HCT116 (cell line): ENCODE measurements around the gene CHP2. TPM values are rescaled to one million over a fixed set of nuclear protein-coding genes. Genes with fewer than 3 reads are reported as not detected.

Experiments
- ATAC-seq: fragments of 200-7000 bp; cut with Tn5 transposase; 2 replicates; pipeline ENCODE4 v1.9.1; 2020; ENCODE audit warnings: mild to moderate bottlenecking, moderate library complexity
- BruUV-seq: library from RNA; stranded (reverse); fragments of 400-500 nt; replicated peaks from 2 replicates; lab custom pipeline; 2021; lab: Mats Ljungman, UMichigan
- CTCF ChIA-PET: fragments of 300-600 bp; sonication (Branson Sonifier 250); formaldehyde crosslinking; loops from one replicate; lab custom pipeline; 2021; ENCODE audit warnings: antibody characterized with exemption; lab: Charles Lee
- POLR2A ChIA-PET: fragments of 300-600, 350-600 bp; sonication (Branson Sonifier 250); formaldehyde crosslinking; loops from one replicate; lab custom pipeline; 2021; ENCODE audit warnings: antibody characterized with exemption; lab: Charles Lee
- RAD21 ChIA-PET, 2 experiments: fragments of 300-600 bp; sonication (Branson Sonifier 250); formaldehyde crosslinking; loops; one replicate each; lab custom pipeline; 2023; ENCODE audit warnings: low total read pairs in 2 of 2; ENCODE audit not compliant: uncharacterized antibody in 2 of 2, unreplicated experiment in 2 of 2, low non-redundant PET in 1 of 2; lab: Charles Lee
- DNase-seq: peaks from one replicate; pipeline ENCODE4 v3.0.0-alpha.2; 2010; ENCODE audit warnings: low read depth, low spot score
- H2AFZ ChIP-seq: fragments of 200-600 bp; shearing (Covaris generic), sonication (generic); 2 replicates; pipeline ENCODE4 v1.6.1; 2017; ENCODE audit warnings: low read depth, mixed run types, mixed read lengths, antibody characterized with exemption, low read length; ENCODE audit not compliant: poor library complexity, severe bottlenecking
- H3K27ac ChIP-seq: 2 replicates; pipeline ENCODE4 v1.5.1; 2012; ENCODE audit warnings: low read depth, low read length
- H3K27me3 ChIP-seq: fragments of 200-600 bp; sonication (generic); 2 replicates; pipeline ENCODE4 v1.6.1; 2016; ENCODE audit warnings: mixed run types, low read length, mixed read lengths; ENCODE audit not compliant: insufficient read depth
- H3K36me3 ChIP-seq, 2 experiments: fragments of 200-500 bp in 1 of 2; fragments of 200-600 bp in 1 of 2; sonication (Bioruptor generic) in 1 of 2; sonication (generic) in 1 of 2; 2 replicates each; pipeline versions ENCODE4 v1.5.1 to v1.6.1; 2014 to 2016; ENCODE audit warnings: low read length in 2 of 2, inconsistent platforms in 1 of 2, mixed read lengths in 1 of 2, mixed run types in 1 of 2; ENCODE audit not compliant: insufficient read depth in 2 of 2, control insufficient read depth in 1 of 2
- H3K4me1 ChIP-seq, 2 experiments: fragments of 200-600 bp in 1 of 2; sonication (generic) in 1 of 2; 2 replicates each; pipeline versions ENCODE4 v1.5.1 to v1.6.1; 2012 to 2017; ENCODE audit warnings: low read length in 2 of 2, inconsistent platforms in 1 of 2, mild to moderate bottlenecking in 1 of 2, mixed read lengths in 1 of 2, mixed run types in 1 of 2, moderate library complexity in 1 of 2; ENCODE audit not compliant: insufficient read depth in 2 of 2, control insufficient read depth in 1 of 2
- H3K4me2 ChIP-seq: fragments of 200-600 bp; sonication (generic); 2 replicates; pipeline ENCODE4 v1.6.1; 2017; ENCODE audit warnings: mixed run types, low read length, mixed read lengths
- H3K4me3 ChIP-seq, 2 experiments: fragments of 200-600 bp in 1 of 2; sonication (generic) in 1 of 2; replicated peaks in 1 of 2; 2 replicates each; pipeline ENCODE4 v1.5.1; 2011 to 2016; ENCODE audit warnings: low read length in 2 of 2, control low read depth in 1 of 2, low read depth in 1 of 2, mild to moderate bottlenecking in 1 of 2, mixed read lengths in 1 of 2, mixed run types in 1 of 2
- H3K79me2 ChIP-seq: fragments of 200-600 bp; sonication (generic); 2 replicates; pipeline ENCODE4 v1.6.1; 2017; ENCODE audit warnings: mild to moderate bottlenecking, mixed run types, low read length, moderate library complexity, mixed read lengths; ENCODE audit not compliant: insufficient read depth
- H3K9ac ChIP-seq: fragments of 200-600 bp; sonication (generic); 2 replicates; pipeline ENCODE4 v1.6.1; 2016; ENCODE audit warnings: low read length, mixed read lengths
- H3K9me2 ChIP-seq: fragments of 200-600 bp; sonication (generic), shearing (Covaris generic); 2 replicates; pipeline ENCODE4 v1.6.1; 2017; ENCODE audit warnings: mixed run types, mild to moderate bottlenecking, moderate library complexity; ENCODE audit not compliant: insufficient read depth
- H3K9me3 ChIP-seq, 2 experiments: fragments of 200-500 bp in 1 of 2; fragments of 200-600 bp in 1 of 2; sonication (Bioruptor generic) in 1 of 2; sonication (generic) in 1 of 2; 2 replicates each; pipeline ENCODE4 v1.6.1; 2014 to 2017; ENCODE audit warnings: low read length in 2 of 2, mixed read lengths in 2 of 2, inconsistent platforms in 1 of 2, low read depth in 1 of 2, mild to moderate bottlenecking in 1 of 2, mixed run types in 1 of 2, moderate library complexity in 1 of 2; ENCODE audit not compliant: control insufficient read depth in 1 of 2, insufficient read depth in 1 of 2
- H4K20me1 ChIP-seq: fragments of 200-600 bp; sonication (generic), shearing (Covaris generic); 2 replicates; pipeline ENCODE4 v1.6.1; 2017; ENCODE audit warnings: mixed run types, mild to moderate bottlenecking, moderate library complexity; ENCODE audit not compliant: insufficient read depth
- CEBPB ChIP-seq: IDR thresholded peaks from 2 replicates; pipeline ENCODE4 v1.6.1; 2012; ENCODE audit warnings: low read depth
- ELF1 ChIP-seq: IDR thresholded peaks from 2 replicates; pipeline ENCODE4 v1.6.1; 2012; ENCODE audit warnings: low read depth, borderline replicate concordance
- EZH2 ChIP-seq: fragments of 200-600 bp; sonication (generic); IDR thresholded peaks from 2 replicates; pipeline ENCODE4 v1.6.1; 2017; ENCODE audit warnings: antibody characterized with exemption, mixed run types
- POLR2AphosphoS5 ChIP-seq: IDR thresholded peaks from 2 replicates; pipeline ENCODE4 v1.6.1; 2011; ENCODE audit warnings: mild to moderate bottlenecking, low read depth, low read length, moderate library complexity
- SIN3A ChIP-seq: IDR thresholded peaks from 2 replicates; pipeline ENCODE4 v1.6.1; 2012; ENCODE audit warnings: low read depth
- ZNF274 ChIP-seq: fragments of 200-500 bp; sonication (Bioruptor generic); IDR thresholded peaks from 2 replicates; pipeline ENCODE4 v1.6.1; 2014; ENCODE audit warnings: mild to moderate bottlenecking, low read depth, low read length, inconsistent platforms
- intact Hi-C: fragments of 100-400 bp; cut with micrococcal nuclease; formaldehyde crosslinking; loops from 2 replicates; pipeline ENCODE4 v1.10.0; 2022
- total RNA-seq: library from RNA; stranded (reverse); gene quantifications from one replicate; pipeline ENCODE4 v1.2.1, GENCODE V29; 2021; ENCODE audit not compliant: unreplicated experiment
- TF ChIP-seq, protein P1 (sequence below): IDR thresholded peaks from 2 replicates; pipeline ENCODE4 v1.6.1; 2012; ENCODE audit warnings: low read depth
- TF ChIP-seq, protein P2 (sequence below), 3 experiments: fragments of 200-600 bp in 1 of 3; sonication (generic) in 1 of 3; IDR thresholded peaks in 2 of 3; conservative IDR thresholded peaks in 1 of 3; 2 replicates each; pipeline ENCODE4 v1.5.1; 2012 to 2017; ENCODE audit warnings: low read depth in 2 of 3, low read length in 2 of 3, antibody characterized with exemption in 1 of 3, borderline replicate concordance in 1 of 3, control low read depth in 1 of 3, mild to moderate bottlenecking in 1 of 3, mixed read lengths in 1 of 3, mixed run types in 1 of 3, moderate library complexity in 1 of 3; ENCODE audit not compliant: insufficient read depth in 1 of 3

Gene CHP2
- total RNA-seq, 1 experiment from 2014 or later = not detected

DNA sequence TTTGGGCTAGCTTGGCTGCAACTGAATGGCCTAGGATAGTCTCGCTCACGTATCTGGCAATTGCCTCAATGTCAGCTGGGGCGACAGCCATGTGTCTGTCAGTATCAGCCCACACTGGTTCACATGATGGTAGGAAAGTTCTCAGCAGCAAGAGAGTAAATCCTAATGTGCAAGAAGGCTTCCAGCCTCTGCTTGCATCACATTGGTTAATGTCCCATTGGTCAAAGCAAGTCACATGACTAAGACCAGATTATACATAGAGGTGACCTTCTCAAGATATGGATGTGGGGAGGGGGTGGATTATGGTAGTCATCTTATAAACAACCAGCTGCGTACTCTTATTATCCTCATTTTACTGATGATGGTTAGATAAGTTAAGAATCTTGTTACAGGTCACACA is 31.0 kb downstream of the CHP2 start:
- ATAC-seq = no peak
- Histone ChIP-seq H3K9me3 (no peaks in the 10 kb centered on the region), H3K9me2 (no peaks in the 10 kb centered on the region), H3K4me2 (no peak overlapping the region), H3K4me3 (no peak overlapping the region), H3K79me2 (no peaks in the 10 kb centered on the region), H4K20me1 (no peaks in the 10 kb centered on the region), H3K27me3 (peaks cover 15% of the 10 kb centered on the region; the same call in 1 of the 2 replicates), H3K9ac (no peak overlapping the region), H3K4me1 (no peaks in the 10 kb centered on the region)
- no peak for DNase-seq
- POLR2A ChIA-PET = no interaction called here
- intact Hi-C loops = no loop called here
- TF ChIP-seq EZH2 (no peak), POLR2AphosphoS5 (no peak), ZNF274 (no peak), SIN3A (no peak), ELF1 (no peak), CEBPB (no peak)
- TF ChIP-seq, protein P1, sequence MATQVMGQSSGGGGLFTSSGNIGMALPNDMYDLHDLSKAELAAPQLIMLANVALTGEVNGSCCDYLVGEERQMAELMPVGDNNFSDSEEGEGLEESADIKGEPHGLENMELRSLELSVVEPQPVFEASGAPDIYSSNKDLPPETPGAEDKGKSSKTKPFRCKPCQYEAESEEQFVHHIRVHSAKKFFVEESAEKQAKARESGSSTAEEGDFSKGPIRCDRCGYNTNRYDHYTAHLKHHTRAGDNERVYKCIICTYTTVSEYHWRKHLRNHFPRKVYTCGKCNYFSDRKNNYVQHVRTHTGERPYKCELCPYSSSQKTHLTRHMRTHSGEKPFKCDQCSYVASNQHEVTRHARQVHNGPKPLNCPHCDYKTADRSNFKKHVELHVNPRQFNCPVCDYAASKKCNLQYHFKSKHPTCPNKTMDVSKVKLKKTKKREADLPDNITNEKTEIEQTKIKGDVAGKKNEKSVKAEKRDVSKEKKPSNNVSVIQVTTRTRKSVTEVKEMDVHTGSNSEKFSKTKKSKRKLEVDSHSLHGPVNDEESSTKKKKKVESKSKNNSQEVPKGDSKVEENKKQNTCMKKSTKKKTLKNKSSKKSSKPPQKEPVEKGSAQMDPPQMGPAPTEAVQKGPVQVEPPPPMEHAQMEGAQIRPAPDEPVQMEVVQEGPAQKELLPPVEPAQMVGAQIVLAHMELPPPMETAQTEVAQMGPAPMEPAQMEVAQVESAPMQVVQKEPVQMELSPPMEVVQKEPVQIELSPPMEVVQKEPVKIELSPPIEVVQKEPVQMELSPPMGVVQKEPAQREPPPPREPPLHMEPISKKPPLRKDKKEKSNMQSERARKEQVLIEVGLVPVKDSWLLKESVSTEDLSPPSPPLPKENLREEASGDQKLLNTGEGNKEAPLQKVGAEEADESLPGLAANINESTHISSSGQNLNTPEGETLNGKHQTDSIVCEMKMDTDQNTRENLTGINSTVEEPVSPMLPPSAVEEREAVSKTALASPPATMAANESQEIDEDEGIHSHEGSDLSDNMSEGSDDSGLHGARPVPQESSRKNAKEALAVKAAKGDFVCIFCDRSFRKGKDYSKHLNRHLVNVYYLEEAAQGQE = no peak
- TF ChIP-seq, protein P2, sequence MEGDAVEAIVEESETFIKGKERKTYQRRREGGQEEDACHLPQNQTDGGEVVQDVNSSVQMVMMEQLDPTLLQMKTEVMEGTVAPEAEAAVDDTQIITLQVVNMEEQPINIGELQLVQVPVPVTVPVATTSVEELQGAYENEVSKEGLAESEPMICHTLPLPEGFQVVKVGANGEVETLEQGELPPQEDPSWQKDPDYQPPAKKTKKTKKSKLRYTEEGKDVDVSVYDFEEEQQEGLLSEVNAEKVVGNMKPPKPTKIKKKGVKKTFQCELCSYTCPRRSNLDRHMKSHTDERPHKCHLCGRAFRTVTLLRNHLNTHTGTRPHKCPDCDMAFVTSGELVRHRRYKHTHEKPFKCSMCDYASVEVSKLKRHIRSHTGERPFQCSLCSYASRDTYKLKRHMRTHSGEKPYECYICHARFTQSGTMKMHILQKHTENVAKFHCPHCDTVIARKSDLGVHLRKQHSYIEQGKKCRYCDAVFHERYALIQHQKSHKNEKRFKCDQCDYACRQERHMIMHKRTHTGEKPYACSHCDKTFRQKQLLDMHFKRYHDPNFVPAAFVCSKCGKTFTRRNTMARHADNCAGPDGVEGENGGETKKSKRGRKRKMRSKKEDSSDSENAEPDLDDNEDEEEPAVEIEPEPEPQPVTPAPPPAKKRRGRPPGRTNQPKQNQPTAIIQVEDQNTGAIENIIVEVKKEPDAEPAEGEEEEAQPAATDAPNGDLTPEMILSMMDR (IDR thresholded peaks at IDR 0.05 in 2 of 3, conservative IDR thresholded peaks at IDR 0.05 in 1 of 3; ENCODE audit: borderline replicate concordance in 1 of 3, insufficient read depth in 1 of 3, low read depth in 2 of 3, low read length in 2 of 3) = no peak
- TF ChIP-seq, all 23 proteins: peak for 0
- Histone ChIP-seq H3K36me3 (no peaks in the 10 kb centered on the region), H3K27ac (no peak overlapping the region), H2AFZ (no peak overlapping the region)
- no TSS peak for BruUV-seq
- CTCF ChIA-PET = no interaction called here
- RAD21 ChIA-PET = no interaction called here
